ENCODE results near the gene ARID3B. TPM values are rescaled to one million over a fixed set of nuclear protein-coding genes. Genes with fewer than 3 reads are reported as not detected.

Gene ARID3B
- total and polyA plus RNA-seq, 2 of the 4 experiments (the other 2 are of a cell fraction) = 2.5 to 5.0 TPM

GRCh38 chr15:74622758-74623157, 81.7 kb downstream of the ARID3B start:
- Histone ChIP-seq H2AK9ac (replicated peaks; ENCODE audit: low read depth, low read length, poor library complexity) (no peak overlapping the region), H2BK120ac (ENCODE audit: low read depth, low read length) (no peak overlapping the region), H3K79me1 (ENCODE audit: low read depth in 1 of 2, low read length in 2 of 2) (peaks cover 25 to 85% of the 10 kb centered on the region in 2 experiments), H2BK5ac (ENCODE audit: low read depth, low read length, poor library complexity, severe bottlenecking) (no peak overlapping the region), H3K18ac (ENCODE audit: low read depth, low read length) (no peak overlapping the region), H2BK15ac (ENCODE audit: low read depth, low read length) (no peak overlapping the region), H4K5ac (ENCODE audit: low read depth, low read length) (no peak overlapping the region), H3K4ac (ENCODE audit: low read depth, low read length) (no peak overlapping the region), H3K9ac (ENCODE audit: low read depth, low read length) (no peak overlapping the region), H3K14ac (replicated peaks; ENCODE audit: low read depth, low read length) (no peak overlapping the region), H3K9me3 (ENCODE audit: control insufficient read depth, insufficient read depth, low read length) (no peaks in the 10 kb centered on the region), H2AK5ac (ENCODE audit: low read depth, low read length) (no peak overlapping the region), H3K56ac (ENCODE audit: extremely low read depth, insufficient read depth, low read length) (no peak overlapping the region), H4K91ac (ENCODE audit: insufficient read depth, low read depth, low read length) (no peak overlapping the region), H3K4me2 (ENCODE audit: low read depth, low read length) (no peak overlapping the region), H3K4me1 (ENCODE audit: control insufficient read depth, insufficient read depth, low read length) (peaks cover 2% of the 10 kb centered on the region; the same call in 1 of the 2 replicates), H3K23ac (ENCODE audit: low read depth, low read length) (no peak overlapping the region), H3K27ac (ENCODE audit: insufficient read depth, low read length) (no peak overlapping the region), H4K20me1 (ENCODE audit: insufficient read depth, low read length) (peaks cover 91% of the 10 kb centered on the region), H4K8ac (ENCODE audit: low read depth in 2 of 2, low read length in 2 of 2) (no peak overlapping the region), H3K36me3 (ENCODE audit: control insufficient read depth, insufficient read depth, low read length) (peaks cover 87% of the 10 kb centered on the region), H2AFZ (replicated peaks; ENCODE audit: low read length, poor library complexity) (no peak overlapping the region), H3K4me3 (ENCODE audit: insufficient read depth, low read depth, low read length) (no peak overlapping the region), H3K9me1 (ENCODE audit: insufficient read depth, low read length) (no peaks in the 10 kb centered on the region), H3K27me3 (ENCODE audit: control insufficient read depth, insufficient read depth, low read length) (no peaks in the 10 kb centered on the region), H2BK20ac (ENCODE audit: low read depth, low read length) (no peak overlapping the region)
- BruUV-seq (replicated peaks) = no TSS peak
- DNase-seq (no peak), ATAC-seq (ENCODE audit: low read depth) (no peak)
- dilution Hi-C loops (cut with HindIII; ENCODE audit: low sequenced_read_pairs, unreplicated experiment) (no loop called here), intact Hi-C loops (cut with micrococcal nuclease) (no loop called here), in situ Hi-C loops (cut with MboI; ENCODE audit: low sequenced_read_pairs) (loop anchor here (5.0 kb wide), 1 partner anchor 250 kb away; no protein-coding TSS in a partner anchor)
- no CpG with 5 or more reads among the region's 3 CpGs for WGBS, 2 experiments (ENCODE audit: extremely low coverage in 2 of 2, insufficient read length in 1 of 2)
- TF ChIP-seq RFX5 (IDR thresholded peaks at IDR 0.05; ENCODE audit: low read depth, low read length) = no peak
- no peak for TF ChIP-seq CEBPB (IDR thresholded peaks at IDR 0.05; ENCODE audit: low read depth, low read length)
- TF ChIP-seq ELK1 (IDR thresholded peaks at IDR 0.05; ENCODE audit: borderline replicate concordance, low read depth, low read length) = no peak
- no peak for TF ChIP-seq CHD1 (IDR thresholded peaks at IDR 0.05; ENCODE audit: low read depth, low read length)
- no peak for TF ChIP-seq MAFK (IDR thresholded peaks at IDR 0.05; ENCODE audit: low read depth, low read length)
- no peak for TF ChIP-seq FOS (IDR thresholded peaks at IDR 0.05; ENCODE audit: low read depth, low read length)
- TF ChIP-seq CTCF (conservative IDR thresholded peaks at IDR 0.05; ENCODE audit: low read depth, low read length) = no peak
- no peak for TF ChIP-seq MAZ (IDR thresholded peaks at IDR 0.05; ENCODE audit: borderline replicate concordance, low read depth, low read length)
- TF ChIP-seq USF2 (IDR thresholded peaks at IDR 0.05; ENCODE audit: low read depth, low read length) = no peak
- no peak for TF ChIP-seq BHLHE40 (IDR thresholded peaks at IDR 0.05; ENCODE audit: low read depth, low read length)
- no peak for TF ChIP-seq POLR2A (IDR thresholded peaks at IDR 0.05; ENCODE audit: low read depth, low read length)
- ChIA-PET POLR2A (ENCODE audit: unreplicated experiment) (no interaction called here), CTCF (no interaction called here)

Measured in IMR-90 (cell line).